Neural crest cell (in vitro differentiated cells): ENCODE data around the gene MPHOSPH8. TPM values are rescaled to one million over a fixed set of nuclear protein-coding genes. Genes with fewer than 3 reads are reported as not detected.

Source experiments
- DNase-seq: peaks from one replicate; pipeline ENCODE4 v3.0.0; 2021; ENCODE audit warnings: low read depth, mixed read lengths, low spot score
- H3K27ac Mint-ChIP-seq: one replicate; pipeline ENCODE4 v1.8.0; 2021; ENCODE audit warnings: mild to moderate bottlenecking, mixed read lengths; ENCODE audit not compliant: unreplicated experiment
- H3K27me3 Mint-ChIP-seq: 2 replicates; pipeline ENCODE4 v1.8.0; 2021; ENCODE audit warnings: low read depth, mild to moderate bottlenecking, mixed read lengths
- H3K36me3 Mint-ChIP-seq: 2 replicates; pipeline ENCODE4 v1.8.0; 2021; ENCODE audit warnings: low read depth, mild to moderate bottlenecking, mixed read lengths
- H3K4me1 Mint-ChIP-seq: 2 replicates; pipeline ENCODE4 v1.8.0; 2021; ENCODE audit warnings: mixed read lengths
- H3K4me3 Mint-ChIP-seq: one replicate; pipeline ENCODE4 v1.8.0; 2021; ENCODE audit warnings: mild to moderate bottlenecking, mixed read lengths
- H3K9me3 Mint-ChIP-seq: 2 replicates; pipeline ENCODE4 v1.8.0; 2021; ENCODE audit warnings: mixed read lengths
- CTCF ChIP-seq: fragments of 200-600 bp; sonication (generic); conservative IDR thresholded peaks from 2 replicates; pipeline ENCODE4 v1.5.0; 2021; ENCODE audit warnings: antibody characterized with exemption, mild to moderate bottlenecking
- long read RNA-seq: library from polyadenylated mRNA; unstranded; transcript quantifications from one replicate; pipeline ENCODE4 v2.0.0, GENCODE V29; 2020
- total RNA-seq: library from RNA; stranded (reverse); gene quantifications from 2 replicates; pipeline ENCODE4 v1.2.1, GENCODE V29; 2021

The MPHOSPH8 gene
- total RNA-seq: 22.7 and 26.5 TPM in 2 replicates
- long read RNA-seq, partial matches to known transcripts: 6 of 11 reads
- long read RNA-seq, other reads (novel, unspliced or antisense): 5 of 11 reads

- Mint-ChIP-seq H3K36me3 (peaks cover 10% of the 10 kb centered on the region), H3K4me1 (peaks cover 26% of the 10 kb centered on the region)
These were observed at the start of gene MPHOSPH8 for GRCh38 chr13:19633479-19634255. TSS of gene MPHOSPH8 (plus strand) at chr13:19633659. CDS start at chr13:19633749, 90 bp downstream.

GRCh38 chr13:19586904-19587634, 46.4 kb upstream of the MPHOSPH8 start:
- H3K9me3 Mint-ChIP-seq: peaks cover 14% of the 10 kb centered on the region
- no peak overlapping the region for H3K27ac Mint-ChIP-seq
- TF ChIP-seq CTCF: no peak
- no peaks in the 10 kb centered on the region for H3K36me3 Mint-ChIP-seq
- no peak for DNase-seq
- no peak overlapping the region for H3K4me3 Mint-ChIP-seq
- H3K4me1 Mint-ChIP-seq: no peaks in the 10 kb centered on the region
- H3K27me3 Mint-ChIP-seq: peaks cover 5% of the 10 kb centered on the region

More at GRCh38 chr13:19633479-19634255, at the start of gene MPHOSPH8:
- no peaks in the 10 kb centered on the region for H3K27me3 Mint-ChIP-seq
- no peaks in the 10 kb centered on the region for H3K9me3 Mint-ChIP-seq
- H3K27ac Mint-ChIP-seq: peak within 1 kb of the TSS; percentile 65
- H3K4me3 Mint-ChIP-seq: peak within 1 kb of the TSS; percentile 99
- TF ChIP-seq CTCF: no peak
- peak; percentile 90 for DNase-seq

GRCh38 chr13:19587635-19588300, 45.7 kb upstream of the MPHOSPH8 start:
- peaks cover 10% of the 10 kb centered on the region for H3K9me3 Mint-ChIP-seq
- H3K4me1 Mint-ChIP-seq: no peaks in the 10 kb centered on the region
- TF ChIP-seq CTCF: peak; percentile 57
- no peaks in the 10 kb centered on the region for H3K36me3 Mint-ChIP-seq
- no peak overlapping the region for H3K27ac Mint-ChIP-seq
- peaks cover 8% of the 10 kb centered on the region for H3K27me3 Mint-ChIP-seq
- DNase-seq: no peak
- H3K4me3 Mint-ChIP-seq: no peak overlapping the region

- Mint-ChIP-seq H3K4me3 (no peak overlapping the region), H3K27me3 (peaks cover 8% of the 10 kb centered on the region), H3K4me1 (no peaks in the 10 kb centered on the region), H3K9me3 (peaks cover 3% of the 10 kb centered on the region), H3K36me3 (no peaks in the 10 kb centered on the region), H3K27ac (no peak overlapping the region)
- TF ChIP-seq CTCF: no peak
- no peak for DNase-seq
These were observed 44.1 kb upstream of the MPHOSPH8 start for GRCh38 chr13:19589312-19589711.

GRCh38 chr13:19590423-19590822, 43.0 kb upstream of the MPHOSPH8 start:
- Mint-ChIP-seq H3K9me3 (peaks cover 3% of the 10 kb centered on the region), H3K36me3 (no peaks in the 10 kb centered on the region), H3K27me3 (peaks cover 8% of the 10 kb centered on the region), H3K4me1 (no peaks in the 10 kb centered on the region), H3K4me3 (no peak overlapping the region), H3K27ac (no peak overlapping the region)
- no peak for TF ChIP-seq CTCF
- no peak for DNase-seq
